GM23248 (cell line): ENCODE results near the gene HEXIM1. TPM values are rescaled to one million over a fixed set of nuclear protein-coding genes. Genes with fewer than 3 reads are reported as not detected.

Experiments
- DNase-seq: peaks from one replicate; pipeline ENCODE4 v3.0.0-alpha.2; 2015
- H2AFZ ChIP-seq: fragments of 200-600 bp; sonication (generic); 2 replicates; pipeline ENCODE4 v1.6.1; 2016; ENCODE audit warnings: antibody characterized with exemption
- H3F3A ChIP-seq: fragments of 200-600 bp; sonication (generic); 2 replicates; pipeline ENCODE4 v1.6.1; 2016; ENCODE audit warnings: mild to moderate bottlenecking, antibody characterized with exemption, mixed run types; ENCODE audit not compliant: insufficient read depth
- H3K27ac ChIP-seq: fragments of 200-600 bp; sonication (generic); 2 replicates; pipeline ENCODE4 v1.5.1; 2016; ENCODE audit warnings: mild to moderate bottlenecking
- H3K27me3 ChIP-seq: fragments of 200-600 bp; sonication (generic); replicated peaks from 2 replicates; pipeline ENCODE4 v1.6.1; 2016; ENCODE audit warnings: mild to moderate bottlenecking; ENCODE audit not compliant: insufficient read depth
- H3K36me3 ChIP-seq: fragments of 200-600 bp; sonication (generic); 2 replicates; pipeline ENCODE4 v1.6.1; 2016; ENCODE audit warnings: low read depth, mild to moderate bottlenecking
- H3K4me1 ChIP-seq: fragments of 200-600 bp; sonication (generic); 2 replicates; pipeline ENCODE4 v1.6.1; 2016; ENCODE audit warnings: mild to moderate bottlenecking; ENCODE audit not compliant: insufficient read depth
- H3K4me2 ChIP-seq: fragments of 200-600 bp; sonication (generic); one replicate; pipeline ENCODE4 v1.6.1; 2016; ENCODE audit warnings: mild to moderate bottlenecking; ENCODE audit not compliant: unreplicated experiment
- H3K4me3 ChIP-seq: fragments of 200-600 bp; sonication (generic); 2 replicates; pipeline ENCODE4 v1.5.1; 2016; ENCODE audit warnings: mild to moderate bottlenecking
- H3K79me2 ChIP-seq: fragments of 200-600 bp; sonication (generic); 2 replicates; pipeline ENCODE4 v1.6.1; 2016; ENCODE audit warnings: mild to moderate bottlenecking; ENCODE audit not compliant: insufficient read depth
- H3K9ac ChIP-seq: fragments of 200-600 bp; sonication (generic); 2 replicates; pipeline ENCODE4 v1.6.1; 2016; ENCODE audit warnings: mild to moderate bottlenecking
- H3K9me2 ChIP-seq: fragments of 200-600 bp; sonication (generic); 2 replicates; pipeline ENCODE4 v1.6.1; 2016; ENCODE audit warnings: mixed run types, mild to moderate bottlenecking, moderate library complexity; ENCODE audit not compliant: insufficient read depth
- H3K9me3 ChIP-seq: fragments of 200-600 bp; sonication (generic); one replicate; pipeline ENCODE4 v1.6.1; 2017; ENCODE audit warnings: low read depth
- H4K20me1 ChIP-seq: fragments of 200-600 bp; sonication (generic); 2 replicates; pipeline ENCODE4 v1.6.0; 2016; ENCODE audit not compliant: insufficient read depth
- EZH2 ChIP-seq: fragments of 200-600 bp; sonication (generic); IDR thresholded peaks from 2 replicates; pipeline ENCODE4 v1.6.1; 2018; ENCODE audit warnings: antibody characterized with exemption, mild to moderate bottlenecking; ENCODE audit not compliant: insufficient read depth, poor library complexity, severe bottlenecking
- EZH2phosphoT487 ChIP-seq: fragments of 200-600 bp; sonication (generic); IDR thresholded peaks from 2 replicates; pipeline ENCODE4 v1.6.1; 2018; ENCODE audit warnings: antibody characterized with exemption, moderate library complexity, mild to moderate bottlenecking, low read depth; ENCODE audit not compliant: insufficient read depth
- WGBS, 2 experiments: methylation state at CpG; one replicate each; pipeline ENCODE4 v1.1.6; 2015 to 2017; ENCODE audit warnings: low lambda C conversion rate in 2 of 2, low coverage in 1 of 2; ENCODE audit errors: missing lambda C conversion rate in 2 of 2; 5-methylcytosine and 5-hydroxymethylcytosine counted together
- in situ Hi-C: fragments of 300-500 bp; cut with MboI; formaldehyde crosslinking; loops from 2 replicates; pipeline ENCODE4 v1.15.0; 2020
- polyA plus RNA-seq: library from polyadenylated mRNA; unstranded; fragments of >200 nt; fragmentation: Nextera tagmentation; extraction: Ambion mirVana; gene quantifications from 2 replicates; pipeline ENCODE4 v1.2.1, GENCODE V29; 2016
- total RNA-seq: library from RNA; depleted of rRNA; stranded (reverse); fragments of >200 nt; shearing (Covaris generic); gene quantifications from 2 replicates; pipeline ENCODE4 v1.2.3, GENCODE V29; 2014

The HEXIM1 gene
- total and polyA plus RNA-seq, 2 experiments from 2014 or later, result 10.6 to 16.2 TPM

DNA sequence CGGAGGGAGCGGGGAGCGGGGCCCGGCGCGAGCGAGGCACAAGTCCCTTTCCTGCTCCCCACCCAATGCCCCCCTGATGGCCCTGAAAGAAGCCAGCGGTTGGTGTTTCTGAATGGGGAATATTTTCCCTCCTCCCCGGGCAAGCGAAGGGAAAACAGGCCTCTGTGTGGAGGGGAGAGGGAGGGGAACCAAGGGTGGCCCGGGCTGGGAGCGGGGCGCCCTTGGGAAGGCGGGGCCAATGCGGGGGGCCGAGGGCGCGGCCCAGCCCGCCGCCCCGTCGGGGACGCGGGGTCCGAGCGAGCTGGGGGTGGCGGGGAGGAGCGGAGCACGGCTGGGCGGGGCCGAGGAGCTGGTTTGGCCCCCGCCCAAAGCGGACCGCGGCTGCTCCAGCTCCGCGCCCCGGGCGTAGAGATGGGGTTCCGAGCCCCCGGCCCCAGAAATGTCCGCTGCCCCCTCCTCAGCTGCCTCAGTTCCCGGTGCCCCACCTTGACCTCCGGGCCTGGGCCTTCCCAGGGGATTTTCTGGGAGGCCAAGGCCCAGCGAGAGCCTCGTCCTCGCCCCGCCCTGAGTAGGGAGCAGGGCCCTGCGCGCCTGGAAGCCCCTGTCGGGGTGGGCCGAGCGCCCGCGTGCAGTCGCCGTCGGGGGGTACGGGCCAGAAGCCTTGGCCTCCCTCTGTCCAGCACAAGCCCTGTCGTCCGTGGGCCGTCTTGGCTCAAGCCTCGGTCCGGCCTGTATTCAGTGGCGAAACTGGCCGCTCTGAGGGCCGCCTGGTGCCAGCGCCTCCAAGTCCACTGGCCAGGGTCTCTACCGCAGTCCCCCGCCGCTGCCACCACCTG lies 3.9 kb upstream of the HEXIM1 start:
- H3K9me2 ChIP-seq, result no peaks in the 10 kb centered on the region
- H3K36me3 ChIP-seq, result no peaks in the 10 kb centered on the region
- H3K27ac ChIP-seq, result peak overlapping the region; percentile 81
- H3K4me3 ChIP-seq, result peak overlapping the region; percentile 70
- H3K79me2 ChIP-seq, result peaks cover 8% of the 10 kb centered on the region
- peak overlapping the region; percentile 75 for H2AFZ ChIP-seq
- peaks cover 13% of the 10 kb centered on the region; the same call in 1 of the 2 replicates for H3K4me1 ChIP-seq
- H3K27me3 ChIP-seq, result no peaks in the 10 kb centered on the region
- peak overlapping the region; percentile 68 for H3K4me2 ChIP-seq
- in situ Hi-C loops, result no loop called here
- DNase-seq, result peak; percentile 76
- 12 to 30% methylated on average over 23 to 63 of the region's 71 CpGs for WGBS, 2 experiments
- no peaks in the 10 kb centered on the region for H3K9me3 ChIP-seq
- no peaks in the 10 kb centered on the region for H4K20me1 ChIP-seq
- TF ChIP-seq EZH2 (no peak), EZH2phosphoT487 (no peak)
- peak overlapping the region; percentile 81 for H3K9ac ChIP-seq
- H3F3A ChIP-seq, result peaks cover 20% of the 10 kb centered on the region

DNA sequence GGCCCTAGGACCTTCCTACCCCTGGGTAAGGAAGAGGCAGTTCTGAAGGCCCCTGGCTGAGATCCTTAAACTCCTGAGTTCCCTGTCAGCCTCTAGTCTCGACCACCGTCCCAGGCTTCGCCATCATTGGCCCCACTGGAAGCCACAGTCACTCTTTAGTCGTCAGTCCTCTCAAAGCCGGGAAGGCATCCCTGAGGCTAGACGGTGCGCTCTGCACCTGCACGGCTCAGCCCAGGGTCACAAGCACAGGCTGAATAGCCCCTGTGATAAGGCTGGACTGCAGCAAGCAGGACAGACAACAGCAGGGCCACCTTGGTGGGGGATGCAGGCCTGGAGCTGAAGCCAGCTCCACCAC lies 3.3 kb upstream of the HEXIM1 start:
- no peaks in the 10 kb centered on the region for H3K27me3 ChIP-seq
- in situ Hi-C loops, result no loop called here
- peaks cover 14% of the 10 kb centered on the region for H3K79me2 ChIP-seq
- peak overlapping the region; percentile 75; the same call in 1 of the 2 replicates for H2AFZ ChIP-seq
- no peak overlapping the region for H3K4me3 ChIP-seq
- H3K4me2 ChIP-seq, result no peak overlapping the region
- WGBS, 2 experiments, result 78 to 85% methylated on average over 8 of the region's 8 CpGs
- TF ChIP-seq EZH2, result no peak
- TF ChIP-seq EZH2phosphoT487, result no peak
- H3K36me3 ChIP-seq, result no peaks in the 10 kb centered on the region
- no peaks in the 10 kb centered on the region for H3K9me2 ChIP-seq
- peak overlapping the region; percentile 81; the same call in 1 of the 2 replicates for H3K9ac ChIP-seq
- peaks cover 13% of the 10 kb centered on the region; the same call in 1 of the 2 replicates for H3K4me1 ChIP-seq
- H3K9me3 ChIP-seq, result no peaks in the 10 kb centered on the region
- peaks cover 20% of the 10 kb centered on the region for H3F3A ChIP-seq
- no peak overlapping the region for H3K27ac ChIP-seq
- no peak for DNase-seq
- H4K20me1 ChIP-seq, result no peaks in the 10 kb centered on the region

GRCh38 chr17:45146166-45146565 lies 2.1 kb upstream of the HEXIM1 start:
- 79 to 80% methylated on average over 10 of the region's 10 CpGs for WGBS, 2 experiments
- H3K4me3 ChIP-seq, result peak overlapping the region; percentile 80; the same call in 1 of the 2 replicates
- H3F3A ChIP-seq, result peaks cover 27% of the 10 kb centered on the region
- no peaks in the 10 kb centered on the region for H3K36me3 ChIP-seq
- H3K27me3 ChIP-seq, result no peaks in the 10 kb centered on the region
- no peaks in the 10 kb centered on the region for H4K20me1 ChIP-seq
- peaks cover 26% of the 10 kb centered on the region for H3K79me2 ChIP-seq
- TF ChIP-seq EZH2 (no peak), EZH2phosphoT487 (no peak)
- in situ Hi-C loops, result no loop called here
- peak overlapping the region; percentile 97 for H3K27ac ChIP-seq
- H3K9ac ChIP-seq, result 0 out of 2 replicates have a peak overlapping the region, but pooled peaks have one; percentile 94
- no peak overlapping the region for H2AFZ ChIP-seq
- no peaks in the 10 kb centered on the region for H3K9me3 ChIP-seq
- H3K9me2 ChIP-seq, result no peaks in the 10 kb centered on the region
- DNase-seq, result no peak
- peaks cover 14% of the 10 kb centered on the region; the same call in 1 of the 2 replicates for H3K4me1 ChIP-seq
- H3K4me2 ChIP-seq, result no peak overlapping the region

DNA sequence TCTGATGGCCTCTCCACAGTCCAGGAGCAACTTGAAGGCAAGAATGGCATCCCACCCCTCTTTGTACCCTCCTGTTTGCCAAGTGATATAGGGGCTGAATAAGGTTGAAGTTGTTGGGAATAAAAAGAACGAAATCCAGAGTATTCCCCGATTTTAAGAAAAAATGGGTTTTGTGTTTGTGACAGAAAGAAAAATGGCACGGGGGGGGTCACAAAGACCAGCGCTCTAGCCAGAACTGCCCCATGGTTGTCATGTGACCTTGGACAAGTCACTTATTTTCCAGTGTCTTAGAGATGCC lies 1.7 kb upstream of the HEXIM1 start:
- Histone ChIP-seq H3K4me2 (peak overlapping the region; percentile 71), H3K4me3 (peak overlapping the region; percentile 80), H3F3A (peaks cover 28% of the 10 kb centered on the region), H3K9me3 (no peaks in the 10 kb centered on the region), H3K4me1 (peaks cover 18% of the 10 kb centered on the region; the same call in 1 of the 2 replicates), H4K20me1 (no peaks in the 10 kb centered on the region), H3K79me2 (peaks cover 30% of the 10 kb centered on the region), H3K27ac (peak overlapping the region; percentile 97), H3K9me2 (no peaks in the 10 kb centered on the region), H3K27me3 (no peaks in the 10 kb centered on the region), H3K36me3 (no peaks in the 10 kb centered on the region), H3K9ac (peak overlapping the region; percentile 94), H2AFZ (no peak overlapping the region)
- in situ Hi-C loops, result no loop called here
- TF ChIP-seq EZH2phosphoT487 (no peak), EZH2 (no peak)
- 82 to 91% methylated on average over 4 of the region's 4 CpGs for WGBS, 2 experiments
- DNase-seq, result no peak
